ENCODE data around the gene NELFB. TPM values are rescaled to one million over a fixed set of nuclear protein-coding genes. Genes with fewer than 3 reads are reported as not detected.

NELFB gene
- total RNA-seq, 1 donor from 2014 or later: 58.2 TPM

DNA sequence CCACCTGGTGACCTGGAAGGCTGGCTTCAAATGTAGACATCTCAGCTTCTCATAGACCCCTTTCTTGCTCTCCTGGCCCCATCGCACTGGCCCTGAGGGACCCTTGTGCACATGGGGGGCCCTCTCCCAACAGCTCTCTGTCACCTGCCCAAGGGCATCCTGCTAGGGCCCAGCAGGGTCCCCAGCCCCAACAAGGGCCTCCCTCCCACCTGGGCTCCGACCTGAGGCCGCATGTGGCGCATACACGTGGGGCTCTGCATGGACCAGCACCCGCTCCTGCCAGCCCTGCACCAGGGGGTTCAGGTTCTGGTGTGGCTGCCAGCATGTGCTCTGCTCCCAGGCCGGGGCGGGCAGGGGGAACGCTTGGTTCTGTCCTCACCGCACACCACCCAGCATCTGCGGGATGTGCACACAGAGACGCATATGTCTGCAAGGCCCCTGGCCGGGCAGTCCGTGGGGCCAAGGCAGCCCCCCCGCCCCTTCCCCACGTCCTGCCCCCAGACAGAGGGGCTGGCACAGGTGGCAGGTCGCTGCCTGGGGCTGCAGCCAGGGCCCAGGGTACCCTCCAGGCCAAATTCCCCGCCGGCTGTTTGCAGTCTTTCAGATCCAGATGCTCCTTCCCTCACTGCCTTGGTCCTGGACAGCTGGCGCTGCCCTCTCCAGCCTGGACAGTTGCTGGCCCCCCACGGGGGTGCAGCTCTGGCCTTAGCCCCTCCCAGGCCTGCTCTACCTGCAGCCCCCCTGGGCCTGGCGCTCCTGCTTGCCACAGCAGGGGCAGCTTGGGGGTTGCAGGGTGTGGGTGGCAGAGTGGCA is 64.8 kb downstream of the NELFB start:
- no peak for TF ChIP-seq CTCF (IDR thresholded peaks at IDR 0.05)
- Mint-ChIP-seq H3K4me1 (peaks cover 11% of the 10 kb centered on the region), H3K36me3 (ENCODE audit: low read depth) (no peaks in the 10 kb centered on the region), H3K27me3 (peaks cover 2% of the 10 kb centered on the region), H3K27ac (no peak overlapping the region), H3K4me3 (no peak overlapping the region), H3K9me3 (no peaks in the 10 kb centered on the region)
- DNase-seq (no peak), ATAC-seq (ENCODE audit: low read depth) (no peak)
- POLR2A ChIA-PET: interaction anchor here (0.6 to 1.8 kb wide), 8 partner anchors 8 to 233 kb away, joined by 3 to 12 read pairs (median 4); partner anchors contain the start of genes EXD3, MAN1B1, NOXA1 and NRARP
- CTCF ChIA-PET: interaction anchor here (3.6 kb wide), 1 partner anchor 18 kb away, joined by 17 read pairs; the partner anchor contains the start of gene NRARP
- intact Hi-C loops (cut with micrococcal nuclease): no loop called here

GRCh38 chr9:137320555-137321384 is 65.6 kb downstream of the NELFB start:
- POLR2A ChIA-PET: interaction anchor here (0.5 to 1.8 kb wide), 9 partner anchors 9 to 234 kb away, joined by 3 to 12 read pairs (median 5); partner anchors contain the start of genes EXD3, MAN1B1, NOXA1 and NRARP
- Mint-ChIP-seq H3K27me3 (peaks cover 2% of the 10 kb centered on the region), H3K9me3 (no peaks in the 10 kb centered on the region), H3K4me1 (peaks cover 14% of the 10 kb centered on the region), H3K4me3 (peak overlapping the region; percentile 41), H3K36me3 (ENCODE audit: low read depth) (no peaks in the 10 kb centered on the region), H3K27ac (peak overlapping the region; percentile 63)
- CTCF ChIA-PET: interaction anchor here (3.6 kb wide), 1 partner anchor 19 kb away, joined by 17 read pairs; the partner anchor contains the start of gene NRARP
- no peak for TF ChIP-seq CTCF (IDR thresholded peaks at IDR 0.05)
- DNase-seq (no peak), ATAC-seq (ENCODE audit: low read depth) (peak; percentile 89)
- intact Hi-C loops (cut with micrococcal nuclease): no loop called here

GRCh38 chr9:137321726-137322361 is 66.7 kb downstream of the NELFB start:
- Mint-ChIP-seq H3K4me1 (peaks cover 25% of the 10 kb centered on the region), H3K4me3 (no peak overlapping the region), H3K36me3 (ENCODE audit: low read depth) (peaks cover 1% of the 10 kb centered on the region), H3K9me3 (peaks cover 1% of the 10 kb centered on the region), H3K27me3 (peaks cover 2% of the 10 kb centered on the region), H3K27ac (no peak overlapping the region)
- ATAC-seq (ENCODE audit: low read depth) (no peak), DNase-seq (no peak)
- ChIA-PET CTCF (no interaction called here), POLR2A (interaction anchor here (1.5 to 1.8 kb wide), 2 partner anchors 20 to 101 kb away, joined by 5 to 12 read pairs; partner anchors contain the start of genes EXD3, NOXA1 and NRARP)
- intact Hi-C loops (cut with micrococcal nuclease): no loop called here
- TF ChIP-seq CTCF (IDR thresholded peaks at IDR 0.05): no peak

Other genes starting within 250 kb of the NELFB start
- gene ABCA2, start 227.1 kb upstream of the NELFB start, total RNA-seq: 4.5 and 7.5 TPM in 2 replicates
- 3.9 and 5.0 TPM in 2 replicates for gene FUT7, start 223.2 kb upstream of the NELFB start, total RNA-seq
- gene NPDC1, start 209.2 kb upstream of the NELFB start, total RNA-seq: 0.18 TPM in 1 of 2 replicates, not detected in the other
- not detected in 2 replicates for gene ENTPD2, start 201.3 kb upstream of the NELFB start, total RNA-seq
- 0.80 and 0.81 TPM in 2 replicates for gene SAPCD2, start 184.8 kb upstream of the NELFB start, total RNA-seq
- 13.4 and 17.2 TPM in 2 replicates for gene UAP1L1, start 177.8 kb upstream of the NELFB start, total RNA-seq
- gene MAN1B1, start 168.3 kb upstream of the NELFB start, total RNA-seq: 33.6 and 37.7 TPM in 2 replicates
- gene DPP7, start 140.6 kb upstream of the NELFB start, total RNA-seq: 254 and 259 TPM in 2 replicates
- 0.22 TPM in 1 of 2 replicates, not detected in the other for gene GRIN1, start 116.2 kb upstream of the NELFB start, total RNA-seq
- 0.31 TPM in 1 of 2 replicates, not detected in the other for gene LRRC26, start 85.3 kb upstream of the NELFB start, total RNA-seq
- not detected in 2 replicates for gene TMEM210, start 83.3 kb upstream of the NELFB start, total RNA-seq
- gene ANAPC2, start 66.8 kb upstream of the NELFB start, total RNA-seq: 75.7 and 93.9 TPM in 2 replicates
- 71.9 and 76.8 TPM in 2 replicates for gene SSNA1, start 66.7 kb upstream of the NELFB start, total RNA-seq
- gene TPRN, start 54.6 kb upstream of the NELFB start, total RNA-seq: 9.3 and 11.4 TPM in 2 replicates
- gene TMEM203, start 49.7 kb upstream of the NELFB start, total RNA-seq: 32.7 and 34.1 TPM in 2 replicates
- 27.5 and 38.7 TPM in 2 replicates for gene NDOR1, start 49.6 kb upstream of the NELFB start, total RNA-seq
- gene RNF208, start 33.1 kb upstream of the NELFB start, total RNA-seq: 1.1 and 1.9 TPM in 2 replicates
- gene CYSRT1, start 30.2 kb upstream of the NELFB start, total RNA-seq: 0.39 and 0.53 TPM in 2 replicates
- not detected in 2 replicates for gene RNF224, start 27.8 kb upstream of the NELFB start, total RNA-seq
- not detected in 2 replicates for gene SLC34A3, start 24.4 kb upstream of the NELFB start, total RNA-seq
- gene TUBB4B, start 14.0 kb upstream of the NELFB start, total RNA-seq: 182 and 197 TPM in 2 replicates
- gene STPG3, start 4.0 kb upstream of the NELFB start, total RNA-seq: 0.37 TPM in 1 of 2 replicates, not detected in the other
- 7.9 and 9.1 TPM in 2 replicates for gene TOR4A, start 22.4 kb downstream of the NELFB start, total RNA-seq
- gene NRARP, start 46.9 kb downstream of the NELFB start, total RNA-seq: 1.9 and 3.0 TPM in 2 replicates
- gene EXD3, start 167.8 kb downstream of the NELFB start, total RNA-seq: 8.4 and 12.8 TPM in 2 replicates
- gene NOXA1, start 168.1 kb downstream of the NELFB start, total RNA-seq: 2.6 and 3.9 TPM in 2 replicates
- gene ENTPD8, start 186.0 kb downstream of the NELFB start, total RNA-seq: not detected in 2 replicates
- gene NSMF, start 204.0 kb downstream of the NELFB start, total RNA-seq: 22.5 and 24.7 TPM in 2 replicates

Measured in activated B cell treated with CpG ODN at 0.5 μM for 24 hours (primary cell).